ENCODE results near the gene ATP8B2.

- TF ChIP-seq CTCF (IDR thresholded peaks at IDR 0.05) (no peak), MLX (CRISPR knock-in tag; IDR thresholded peaks at IDR 0.05) (no peak), USF2 (CRISPR knock-in tag; IDR thresholded peaks at IDR 0.05) (no peak), E2F1 (CRISPR knock-in tag; IDR thresholded peaks at IDR 0.05) (no peak), SP1 (CRISPR knock-in tag; conservative IDR thresholded peaks at IDR 0.05) (no peak), ESRRA (CRISPR knock-in tag; IDR thresholded peaks at IDR 0.05; ENCODE audit: borderline replicate concordance) (no peak), FOXJ3 (CRISPR knock-in tag; IDR thresholded peaks at IDR 0.05; ENCODE audit: borderline replicate concordance) (no peak), ZNF263 (CRISPR knock-in tag; IDR thresholded peaks at IDR 0.05; ENCODE audit: low read depth) (no peak), PRDM15 (CRISPR knock-in tag; IDR thresholded peaks at IDR 0.05) (no peak), NFE2L1 (CRISPR knock-in tag; IDR thresholded peaks at IDR 0.05) (no peak), CBFB (CRISPR knock-in tag; IDR thresholded peaks at IDR 0.05; ENCODE audit: low read depth) (no peak), ATF3 (CRISPR knock-in tag; conservative IDR thresholded peaks at IDR 0.05) (no peak), JUN (CRISPR knock-in tag; IDR thresholded peaks at IDR 0.05) (no peak), STAT6 (CRISPR knock-in tag; conservative IDR thresholded peaks at IDR 0.05; ENCODE audit: low read depth) (no peak)
Measured at GRCh38 chr1:154353460-154353904, 28.2 kb downstream of the ATP8B2 start.

All from WTC11 (cell line).